Measurements from ENCODE around the gene ATG7.

The ATG7 gene

DNA sequence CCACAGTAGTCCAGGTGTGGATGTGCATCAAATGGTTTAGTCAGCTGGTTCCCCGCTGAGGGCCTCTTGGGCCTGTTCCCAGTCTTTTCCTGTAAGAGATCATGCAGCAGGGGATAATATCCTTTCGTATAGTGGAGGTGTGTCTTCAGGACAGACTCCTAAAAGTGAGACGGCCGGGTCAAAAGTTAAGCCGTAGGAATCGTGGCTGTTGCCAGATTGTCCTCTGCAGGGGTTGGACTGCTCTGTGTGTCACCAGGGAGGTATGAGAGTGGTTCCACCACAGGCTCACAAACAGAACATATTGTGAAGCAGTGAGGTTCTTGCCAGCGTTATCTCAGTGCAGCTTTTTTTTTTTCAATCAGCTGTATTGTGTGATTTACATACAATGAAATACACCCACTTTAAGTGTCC is 276.5 kb downstream of the ATG7 start:
- TF ChIP-seq, protein P1, sequence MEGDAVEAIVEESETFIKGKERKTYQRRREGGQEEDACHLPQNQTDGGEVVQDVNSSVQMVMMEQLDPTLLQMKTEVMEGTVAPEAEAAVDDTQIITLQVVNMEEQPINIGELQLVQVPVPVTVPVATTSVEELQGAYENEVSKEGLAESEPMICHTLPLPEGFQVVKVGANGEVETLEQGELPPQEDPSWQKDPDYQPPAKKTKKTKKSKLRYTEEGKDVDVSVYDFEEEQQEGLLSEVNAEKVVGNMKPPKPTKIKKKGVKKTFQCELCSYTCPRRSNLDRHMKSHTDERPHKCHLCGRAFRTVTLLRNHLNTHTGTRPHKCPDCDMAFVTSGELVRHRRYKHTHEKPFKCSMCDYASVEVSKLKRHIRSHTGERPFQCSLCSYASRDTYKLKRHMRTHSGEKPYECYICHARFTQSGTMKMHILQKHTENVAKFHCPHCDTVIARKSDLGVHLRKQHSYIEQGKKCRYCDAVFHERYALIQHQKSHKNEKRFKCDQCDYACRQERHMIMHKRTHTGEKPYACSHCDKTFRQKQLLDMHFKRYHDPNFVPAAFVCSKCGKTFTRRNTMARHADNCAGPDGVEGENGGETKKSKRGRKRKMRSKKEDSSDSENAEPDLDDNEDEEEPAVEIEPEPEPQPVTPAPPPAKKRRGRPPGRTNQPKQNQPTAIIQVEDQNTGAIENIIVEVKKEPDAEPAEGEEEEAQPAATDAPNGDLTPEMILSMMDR (conservative IDR thresholded peaks at IDR 0.05) = no peak

DNA sequence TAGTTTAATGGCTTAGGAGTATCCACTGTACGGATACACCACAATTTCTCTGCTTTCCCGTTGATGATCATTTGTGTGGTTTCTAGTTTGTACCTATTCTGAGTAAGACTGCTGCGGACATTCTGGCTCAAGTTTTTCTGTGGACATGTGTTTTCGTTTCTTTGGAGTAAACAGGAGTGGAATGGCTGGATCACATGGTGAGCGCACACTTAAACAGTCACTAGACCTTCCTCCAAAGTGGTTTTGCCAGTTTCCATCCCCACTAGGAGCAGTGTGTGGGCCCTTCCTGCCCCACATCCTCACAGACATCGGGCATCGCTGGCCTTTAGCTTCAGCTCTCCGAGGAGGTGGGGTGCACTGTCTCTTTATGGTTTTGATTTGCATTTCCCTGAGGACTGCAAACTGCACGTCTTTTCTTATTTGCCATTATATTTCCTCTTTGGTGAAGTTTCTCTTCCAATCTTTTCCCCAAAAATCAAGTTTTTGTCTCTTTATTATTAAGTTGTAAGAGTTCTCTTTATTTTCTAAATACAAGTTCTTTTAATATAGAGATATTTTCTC is 277.5 kb downstream of the ATG7 start:
- H3K27ac ChIP-seq = peak overlapping the region; percentile 36
- TF ChIP-seq, protein P1 (conservative IDR thresholded peaks at IDR 0.05) = no peak

More for the DNA sequence above, 276.5 kb downstream of the ATG7 start:
- H3K27ac ChIP-seq = peak overlapping the region; percentile 36

DNA sequence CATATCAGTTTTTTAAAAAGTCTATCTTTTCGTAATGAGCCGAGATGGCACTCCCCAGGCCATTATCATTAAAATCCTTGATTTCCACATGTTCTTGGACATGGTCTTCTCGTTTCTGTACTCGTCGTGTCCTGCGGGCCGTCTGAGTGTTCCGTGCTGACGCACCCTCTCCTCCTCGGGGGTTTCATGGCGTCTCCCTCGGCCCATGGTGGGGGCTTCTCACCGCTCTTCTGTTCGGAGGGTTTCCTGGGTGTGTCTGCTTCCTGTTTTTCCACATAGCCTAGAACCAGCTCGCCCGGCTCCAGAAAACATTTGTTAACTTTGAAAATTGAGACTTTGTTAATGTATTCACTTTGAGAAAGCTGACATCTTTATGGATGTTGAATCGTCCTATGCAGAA is 278.8 kb downstream of the ATG7 start:
- TF ChIP-seq, protein P1 (conservative IDR thresholded peaks at IDR 0.05) = no peak
- no peak overlapping the region for H3K27ac ChIP-seq

DNA sequence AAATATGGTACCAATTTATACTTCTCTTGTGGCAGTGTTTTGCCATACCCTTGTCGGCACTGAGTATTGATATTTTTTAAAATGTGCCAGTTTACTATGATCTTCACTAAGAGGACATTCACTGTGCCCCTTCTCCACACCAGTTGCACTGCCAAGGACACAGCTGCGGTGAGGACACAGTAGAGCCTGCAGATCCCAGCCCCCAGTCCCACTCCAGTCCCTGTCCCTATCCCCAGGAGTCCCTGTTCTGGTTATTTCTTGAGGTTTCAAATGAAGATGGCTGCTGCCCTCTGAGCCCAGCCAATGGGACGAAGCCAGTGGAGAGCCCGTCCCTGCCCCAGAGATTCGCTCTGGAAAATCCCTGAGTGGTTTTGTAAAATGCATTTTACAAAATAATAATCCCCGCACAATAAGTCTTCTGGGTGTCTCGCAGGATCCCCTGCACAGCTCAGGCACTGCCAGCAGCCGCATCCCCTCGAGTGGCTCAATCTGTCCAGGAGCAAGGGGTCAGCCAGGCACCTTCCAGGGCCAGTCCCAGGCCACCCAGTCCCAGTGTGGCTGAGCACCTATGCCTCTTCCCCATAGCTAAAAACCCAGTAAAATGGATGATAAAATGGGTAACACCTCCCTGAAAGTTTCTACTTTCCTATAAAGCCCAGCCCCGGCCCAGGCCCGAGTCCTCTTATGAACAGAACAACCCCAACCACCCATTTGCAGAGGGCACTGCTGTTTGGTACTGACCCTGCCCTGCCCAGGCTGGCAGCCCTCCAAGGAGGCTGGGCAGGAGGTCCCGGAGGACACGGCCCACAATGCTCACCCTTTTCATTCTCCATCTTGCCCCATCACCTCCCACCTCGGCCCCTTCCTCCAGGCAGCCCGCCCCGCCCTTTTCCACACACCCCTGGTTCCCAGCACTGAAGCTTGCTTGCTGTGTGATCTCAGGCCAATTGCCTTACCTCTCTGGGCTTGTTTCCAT is 280.4 kb downstream of the ATG7 start:
- peak overlapping the region; percentile 93 for H3K27ac ChIP-seq
- TF ChIP-seq, protein P1 (conservative IDR thresholded peaks at IDR 0.05) = no peak

DNA sequence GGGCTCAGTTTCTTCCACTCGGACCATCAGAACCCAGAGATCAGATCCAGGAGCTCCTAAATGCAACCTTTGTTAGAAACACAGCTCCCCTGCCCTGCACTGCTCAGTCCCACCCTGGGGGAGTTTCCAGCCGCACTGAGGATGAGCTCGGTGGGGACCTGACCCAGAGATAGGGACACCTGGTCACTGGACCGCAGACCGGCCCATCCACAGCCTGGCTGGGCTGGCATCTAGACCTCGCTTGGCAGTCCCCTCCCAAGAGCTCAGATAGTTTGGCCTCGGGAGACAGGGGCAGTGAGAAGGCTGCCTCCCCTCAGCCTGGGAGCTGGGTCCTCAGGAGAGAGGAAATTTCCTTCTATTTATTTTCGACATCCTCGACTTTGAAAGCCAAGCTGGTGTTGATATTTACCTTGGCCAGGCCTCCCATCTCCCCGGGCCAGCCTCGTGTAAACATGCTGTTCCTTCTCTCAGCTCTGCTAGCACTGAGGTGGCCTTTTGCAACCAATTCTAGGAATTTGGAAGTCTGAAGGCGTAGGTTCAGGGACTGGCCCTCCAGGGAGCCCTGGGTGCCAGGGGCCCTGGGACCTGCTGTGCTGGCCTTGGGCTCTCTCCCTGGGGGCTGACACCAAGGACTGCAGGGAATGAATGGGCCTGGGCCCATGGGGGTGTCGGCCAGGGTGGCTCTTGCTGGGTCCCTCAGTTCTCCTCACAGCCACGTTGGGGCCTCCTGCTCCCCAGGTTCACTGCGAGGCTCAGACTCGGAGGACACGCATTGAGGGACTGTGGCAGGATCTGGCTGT is 281.4 kb downstream of the ATG7 start:
- peak overlapping the region; percentile 93 for H3K27ac ChIP-seq
- TF ChIP-seq, protein P1 (conservative IDR thresholded peaks at IDR 0.05) = no peak

DNA sequence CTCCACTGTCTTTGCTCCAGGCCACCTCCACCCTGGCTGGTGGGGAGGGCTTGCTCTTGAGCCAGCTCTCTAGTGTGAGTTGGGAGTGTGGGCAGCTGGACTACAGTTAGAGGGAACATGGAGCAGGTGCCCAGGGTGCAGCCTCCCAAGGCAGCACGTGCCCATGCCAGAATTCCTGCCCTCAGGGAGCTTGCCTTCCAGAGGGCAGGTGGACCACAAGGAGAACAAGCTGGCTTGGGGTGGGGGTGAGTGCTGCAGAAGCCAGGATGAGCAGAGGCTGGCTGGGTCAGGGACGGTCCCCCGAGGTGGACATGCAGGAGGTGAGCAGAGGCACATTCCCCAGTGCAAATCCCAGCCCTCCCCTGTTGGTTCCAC is 282.0 kb downstream of the ATG7 start:
- peak overlapping the region; percentile 93 for H3K27ac ChIP-seq
- TF ChIP-seq, protein P1 (conservative IDR thresholded peaks at IDR 0.05) = no peak

DNA sequence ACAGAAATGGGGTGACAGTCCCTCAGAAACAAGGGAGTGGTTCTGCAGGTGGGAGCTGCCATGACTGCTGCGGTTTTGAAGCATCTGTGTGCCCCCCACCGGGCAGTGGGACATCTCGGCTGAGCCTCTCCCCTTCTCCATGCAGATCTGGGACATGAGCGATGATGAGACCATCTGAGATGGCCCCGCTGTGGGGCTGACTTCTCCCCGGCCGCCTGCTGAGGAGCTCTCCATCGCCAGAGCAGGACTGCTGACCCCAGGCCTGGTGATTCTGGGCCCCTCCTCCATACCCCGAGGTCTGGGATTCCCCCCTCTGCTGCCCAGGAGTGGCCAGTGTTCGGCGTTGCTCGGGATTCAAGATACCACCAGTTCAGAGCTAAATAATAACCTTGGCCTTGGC is 282.5 kb downstream of the ATG7 start:
- H3K27ac ChIP-seq = peak overlapping the region; percentile 93
- TF ChIP-seq, protein P1 (conservative IDR thresholded peaks at IDR 0.05) = no peak

Measured in VCaP (cell line).